ENCODE data around the gene NUTM2F.
"Not testable (repeated sequence)": the region's sequence is repeated elsewhere in the genome, so short reads cannot be mapped to it uniquely, and the experiment has no call there.

Gene NUTM2F

GRCh38 chr9:94328544-94328943 lies at the start of gene NUTM2F:
Gene NUTM2F, minus strand, starts transcription at chr9:94328644. Its CDS starts 21 bp downstream, at chr9:94328623.
- in situ Hi-C loops (cut with HindIII; ENCODE audit: low pct_unique_long_range_greater_than_20kb, low sequenced_read_pairs), result not testable (repeated sequence)

GRCh38 chr9:94375197-94375596 lies 46.8 kb upstream of the NUTM2F start:
- DNase-seq (ENCODE audit: low read depth in 1 of 2, low spot score in 1 of 2); in situ Hi-C loops (cut with HindIII; ENCODE audit: low pct_unique_long_range_greater_than_20kb, low sequenced_read_pairs): not testable (repeated sequence)

More at GRCh38 chr9:94328544-94328943, at the start of gene NUTM2F:
- DNase-seq (ENCODE audit: low read depth in 1 of 2, low spot score in 1 of 2), result not testable (repeated sequence)

GRCh38 chr9:94374176-94375056 lies 46.0 kb upstream of the NUTM2F start:
- in situ Hi-C loops (cut with HindIII; ENCODE audit: low pct_unique_long_range_greater_than_20kb, low sequenced_read_pairs), result not testable (repeated sequence)
- peak; percentile 63 to 86 for DNase-seq (ENCODE audit: low read depth in 1 of 2, low spot score in 1 of 2)

GRCh38 chr9:94373779-94374175 lies 45.3 kb upstream of the NUTM2F start:
- in situ Hi-C loops (cut with HindIII; ENCODE audit: low pct_unique_long_range_greater_than_20kb, low sequenced_read_pairs); DNase-seq (ENCODE audit: low read depth in 1 of 2, low spot score in 1 of 2): not testable (repeated sequence)

GRCh38 chr9:94370266-94370665 lies 41.8 kb upstream of the NUTM2F start:
- in situ Hi-C loops (cut with HindIII; ENCODE audit: low pct_unique_long_range_greater_than_20kb, low sequenced_read_pairs), result not testable (repeated sequence)

GRCh38 chr9:94364093-94364614 lies 35.7 kb upstream of the NUTM2F start:
- DNase-seq (ENCODE audit: low read depth in 1 of 2, low spot score in 1 of 2); in situ Hi-C loops (cut with HindIII; ENCODE audit: low pct_unique_long_range_greater_than_20kb, low sequenced_read_pairs): not testable (repeated sequence)

More at GRCh38 chr9:94370266-94370665, 41.8 kb upstream of the NUTM2F start:
- not testable (repeated sequence) for DNase-seq (ENCODE audit: low read depth in 1 of 2, low spot score in 1 of 2)

GRCh38 chr9:94357158-94357557 lies 28.7 kb upstream of the NUTM2F start:
- DNase-seq (ENCODE audit: low read depth in 1 of 2, low spot score in 1 of 2); in situ Hi-C loops (cut with HindIII; ENCODE audit: low pct_unique_long_range_greater_than_20kb, low sequenced_read_pairs): not testable (repeated sequence)

GRCh38 chr9:94351901-94352723 lies 23.7 kb upstream of the NUTM2F start:
- DNase-seq (ENCODE audit: low read depth in 1 of 2, low spot score in 1 of 2); in situ Hi-C loops (cut with HindIII; ENCODE audit: low pct_unique_long_range_greater_than_20kb, low sequenced_read_pairs): not testable (repeated sequence)

GRCh38 chr9:94348754-94349153 lies 20.3 kb upstream of the NUTM2F start:
- in situ Hi-C loops (cut with HindIII; ENCODE audit: low pct_unique_long_range_greater_than_20kb, low sequenced_read_pairs); DNase-seq (ENCODE audit: low read depth in 1 of 2, low spot score in 1 of 2): not testable (repeated sequence)

GRCh38 chr9:94347451-94347850 lies 19.0 kb upstream of the NUTM2F start:
- in situ Hi-C loops (cut with HindIII; ENCODE audit: low pct_unique_long_range_greater_than_20kb, low sequenced_read_pairs); DNase-seq (ENCODE audit: low read depth in 1 of 2, low spot score in 1 of 2): not testable (repeated sequence)

GRCh38 chr9:94341703-94342102 lies 13.3 kb upstream of the NUTM2F start:
- DNase-seq (ENCODE audit: low read depth in 1 of 2, low spot score in 1 of 2); in situ Hi-C loops (cut with HindIII; ENCODE audit: low pct_unique_long_range_greater_than_20kb, low sequenced_read_pairs): not testable (repeated sequence)

GRCh38 chr9:94340750-94341149 lies 12.3 kb upstream of the NUTM2F start:
- in situ Hi-C loops (cut with HindIII; ENCODE audit: low pct_unique_long_range_greater_than_20kb, low sequenced_read_pairs); DNase-seq (ENCODE audit: low read depth in 1 of 2, low spot score in 1 of 2): not testable (repeated sequence)

- DNase-seq (ENCODE audit: low read depth in 1 of 2, low spot score in 1 of 2); in situ Hi-C loops (cut with HindIII; ENCODE audit: low pct_unique_long_range_greater_than_20kb, low sequenced_read_pairs): not testable (repeated sequence)
Observed at GRCh38 chr9:94339657-94340056, 11.2 kb upstream of the NUTM2F start.

- DNase-seq (ENCODE audit: low read depth in 1 of 2, low spot score in 1 of 2); in situ Hi-C loops (cut with HindIII; ENCODE audit: low pct_unique_long_range_greater_than_20kb, low sequenced_read_pairs): not testable (repeated sequence)
Observed at GRCh38 chr9:94338723-94339122, 10.3 kb upstream of the NUTM2F start.

GRCh38 chr9:94336445-94336844 lies 8.0 kb upstream of the NUTM2F start:
- in situ Hi-C loops (cut with HindIII; ENCODE audit: low pct_unique_long_range_greater_than_20kb, low sequenced_read_pairs); DNase-seq (ENCODE audit: low read depth in 1 of 2, low spot score in 1 of 2): not testable (repeated sequence)

GRCh38 chr9:94325583-94325982 lies 2.9 kb downstream of the NUTM2F start:
- DNase-seq (ENCODE audit: low read depth in 1 of 2, low spot score in 1 of 2), result not testable (repeated sequence)

GRCh38 chr9:94323153-94323798 lies 5.2 kb downstream of the NUTM2F start:
- in situ Hi-C loops (cut with HindIII; ENCODE audit: low pct_unique_long_range_greater_than_20kb, low sequenced_read_pairs); DNase-seq (ENCODE audit: low read depth in 1 of 2, low spot score in 1 of 2): not testable (repeated sequence)

More at GRCh38 chr9:94325583-94325982, 2.9 kb downstream of the NUTM2F start:
- in situ Hi-C loops (cut with HindIII; ENCODE audit: low pct_unique_long_range_greater_than_20kb, low sequenced_read_pairs), result not testable (repeated sequence)

All from T47D (cell line).